GM12873 (cell line): ENCODE results near the gene FOXN1.

Experiments
- CTCF ChIP-seq: IDR thresholded peaks from 2 replicates; pipeline ENCODE4 v1.5.1; 2012; ENCODE audit warnings: low read depth, mild to moderate bottlenecking, moderate library complexity, low read length, control low read depth; ENCODE audit not compliant: insufficient read depth; ENCODE audit errors: missing control alignments

The FOXN1 gene

GRCh38 chr17:28499684-28500357 is 6.3 kb upstream of the FOXN1 start:
- TF ChIP-seq CTCF, result no peak

- TF ChIP-seq CTCF, result no peak
Measured at GRCh38 chr17:28500712-28501379, 5.3 kb upstream of the FOXN1 start.

GRCh38 chr17:28501421-28502284 is 4.5 kb upstream of the FOXN1 start:
- TF ChIP-seq CTCF, result no peak

GRCh38 chr17:28503420-28503819 is 2.7 kb upstream of the FOXN1 start:
- no peak for TF ChIP-seq CTCF

- TF ChIP-seq CTCF, result no peak
Measured at GRCh38 chr17:28506763-28507487, 777 bp downstream of the FOXN1 start.

GRCh38 chr17:28507567-28508203 is 1.5 kb downstream of the FOXN1 start:
- no peak for TF ChIP-seq CTCF
